ENCODE data around the gene POLQ. TPM values are rescaled to one million over a fixed set of nuclear protein-coding genes. Genes with fewer than 3 reads are reported as not detected.

Gene POLQ
- total and polyA plus RNA-seq, 2 of the 8 experiments (the other 6 are each of a cell fraction or from before 2014, with no cell fraction given), result 3.6 to 15.3 TPM

GRCh38 chr3:121482660-121483059 is 63.1 kb downstream of the POLQ start (continued):
- TF ChIP-seq CHD7 (IDR thresholded peaks at IDR 0.05; ENCODE audit: insufficient replicate concordance, low read length) (no peak), SUZ12 (IDR thresholded peaks at IDR 0.05; ENCODE audit: low read length) (no peak), CREB1 (IDR thresholded peaks at IDR 0.05) (no peak), SP4 (IDR thresholded peaks at IDR 0.05; ENCODE audit: low read length) (no peak), SIRT6 (IDR thresholded peaks at IDR 0.05; ENCODE audit: low read length) (no peak), RFX5 (IDR thresholded peaks at IDR 0.05; ENCODE audit: borderline replicate concordance, low read depth, low read length) (no peak), HDAC2 (IDR thresholded peaks at IDR 0.05; ENCODE audit: borderline replicate concordance in 1 of 2, low read depth in 2 of 2, low read length in 2 of 2) (no peak)
